T-helper 17 cell (primary cell): Measurements from ENCODE around the gene ADAMTS4. TPM values are rescaled to one million over a fixed set of nuclear protein-coding genes. Genes with fewer than 3 reads are reported as not detected.

Experiments used
- ATAC-seq: fragments of 150-1000 bp; cut with Tn5 transposase; 2 replicates; pipeline ENCODE4 v1.10.0; 2021; ENCODE audit warnings: mild to moderate bottlenecking, moderate library complexity
- DNase-seq, 3 donors: peaks; one replicate each; pipeline versions ENCODE4 v3.0.0 to v3.0.0-alpha.2; 2020 to 2021
- H3K9me3 ChIP-seq: one replicate; pipeline ENCODE4 v1.7.0; 2013; ENCODE audit warnings: low read length, mild to moderate bottlenecking; ENCODE audit not compliant: control insufficient read depth, poor library complexity, severe bottlenecking
- H3K27ac Mint-ChIP-seq: one replicate; pipeline ENCODE4 v1.8.0; 2022; ENCODE audit warnings: mild to moderate bottlenecking, moderate library complexity, mixed read lengths
- H3K27me3 Mint-ChIP-seq: one replicate; pipeline ENCODE4 v1.8.0; 2022; ENCODE audit warnings: mixed read lengths
- H3K36me3 Mint-ChIP-seq: one replicate; pipeline ENCODE4 v1.8.0; 2022; ENCODE audit warnings: low read depth, mixed read lengths
- H3K4me1 Mint-ChIP-seq: one replicate; pipeline ENCODE4 v1.8.0; 2022; ENCODE audit warnings: mild to moderate bottlenecking, mixed read lengths
- H3K4me3 Mint-ChIP-seq: one replicate; pipeline ENCODE4 v1.8.0; 2022; ENCODE audit warnings: mild to moderate bottlenecking, moderate library complexity, mixed read lengths
- total RNA-seq, 4 donors: library from RNA in 2 of 4; stranded (reverse) in 2 of 4; gene quantifications; one replicate each; pipeline ENCODE4 v1.2.3 and lab custom pipeline; 2022 to 2026

ADAMTS4 gene
- total RNA-seq, 2 donors from 2014 or later = 0.31 to 0.77 TPM

DNA sequence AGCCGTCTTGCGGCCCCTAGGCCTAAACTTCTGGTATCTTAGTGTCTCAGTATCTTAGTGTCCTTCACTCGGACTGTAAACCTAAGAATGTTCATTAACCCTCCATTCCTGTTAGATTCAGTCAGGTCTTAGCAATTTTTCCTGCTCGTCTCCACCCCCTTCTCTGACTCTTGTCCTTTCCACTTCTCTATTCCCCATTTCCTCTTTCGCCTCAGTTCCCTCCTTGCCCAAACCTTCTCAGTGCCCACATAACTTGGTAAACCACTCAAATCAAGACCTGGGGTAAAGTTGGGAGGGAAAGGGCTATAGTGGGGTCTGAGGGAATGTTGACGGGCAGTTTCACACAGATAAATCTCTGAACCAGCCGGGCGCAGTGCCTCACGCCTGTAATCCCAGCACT lies 15.5 kb upstream of the ADAMTS4 start:
- no peak for ATAC-seq
- H3K4me3 Mint-ChIP-seq = no peak overlapping the region
- no peak for DNase-seq
- H3K9me3 ChIP-seq = no peaks in the 10 kb centered on the region
- H3K27ac Mint-ChIP-seq = peak overlapping the region; percentile 29
- H3K36me3 Mint-ChIP-seq = peaks cover 13% of the 10 kb centered on the region
- peaks cover 27% of the 10 kb centered on the region for H3K4me1 Mint-ChIP-seq
- no peaks in the 10 kb centered on the region for H3K27me3 Mint-ChIP-seq

GRCh38 chr1:161209790-161210409 lies 11.0 kb upstream of the ADAMTS4 start:
- ATAC-seq (peak; percentile 95), DNase-seq (peak; percentile 37 to 51 (median 45))
- peaks cover 24% of the 10 kb centered on the region for H3K4me1 Mint-ChIP-seq
- H3K9me3 ChIP-seq = no peaks in the 10 kb centered on the region
- peaks cover 15% of the 10 kb centered on the region for H3K36me3 Mint-ChIP-seq
- H3K4me3 Mint-ChIP-seq = no peak overlapping the region
- no peaks in the 10 kb centered on the region for H3K27me3 Mint-ChIP-seq
- peak overlapping the region; percentile 85 for H3K27ac Mint-ChIP-seq

- no peaks in the 10 kb centered on the region for H3K9me3 ChIP-seq
- Mint-ChIP-seq H3K4me3 (no peak overlapping the region), H3K4me1 (peaks cover 29% of the 10 kb centered on the region), H3K27me3 (no peaks in the 10 kb centered on the region), H3K36me3 (peaks cover 14% of the 10 kb centered on the region), H3K27ac (no peak overlapping the region)
- ATAC-seq = no peak
- DNase-seq = no peak
Observed at GRCh38 chr1:161207173-161207572, 8.3 kb upstream of the ADAMTS4 start.

GRCh38 chr1:161206411-161207140 lies 7.7 kb upstream of the ADAMTS4 start:
- ATAC-seq = no peak

GRCh38 chr1:161201836-161202712 lies 3.2 kb upstream of the ADAMTS4 start, which contains the start of gene NDUFS2:
Gene NDUFS2 (plus strand): TSS chr1:161202367. CDS start chr1:161202386, 19 bp downstream.
- no peaks in the 10 kb centered on the region for H3K9me3 ChIP-seq
- DNase-seq = peak; percentile 86 to 90 (median 87)
- H3K27me3 Mint-ChIP-seq = no peaks in the 10 kb centered on the region
- H3K4me1 Mint-ChIP-seq = peaks cover 43% of the 10 kb centered on the region
- ATAC-seq = peak; percentile 99
- peak within 1 kb of the TSS; percentile 92 for H3K4me3 Mint-ChIP-seq
- H3K27ac Mint-ChIP-seq = peak within 1 kb of the TSS; percentile 97
- peaks cover 5% of the 10 kb centered on the region for H3K36me3 Mint-ChIP-seq

More at GRCh38 chr1:161206411-161207140, 7.7 kb upstream of the ADAMTS4 start:
- peak overlapping the region; percentile 8 for H3K27ac Mint-ChIP-seq
- H3K36me3 Mint-ChIP-seq = peaks cover 14% of the 10 kb centered on the region
- H3K9me3 ChIP-seq = no peaks in the 10 kb centered on the region
- no peaks in the 10 kb centered on the region for H3K27me3 Mint-ChIP-seq
- H3K4me1 Mint-ChIP-seq = peaks cover 30% of the 10 kb centered on the region
- no peak for DNase-seq
- no peak overlapping the region for H3K4me3 Mint-ChIP-seq

- no peak for DNase-seq
- no peak for ATAC-seq
- peak overlapping the region; percentile 92 for H3K4me3 Mint-ChIP-seq
- no peaks in the 10 kb centered on the region for H3K27me3 Mint-ChIP-seq
- H3K9me3 ChIP-seq = no peaks in the 10 kb centered on the region
- peaks cover 5% of the 10 kb centered on the region for H3K36me3 Mint-ChIP-seq
- H3K27ac Mint-ChIP-seq = peak overlapping the region; percentile 97
- peaks cover 40% of the 10 kb centered on the region for H3K4me1 Mint-ChIP-seq
Observed at GRCh38 chr1:161200992-161201835, 2.4 kb upstream of the ADAMTS4 start.

DNA sequence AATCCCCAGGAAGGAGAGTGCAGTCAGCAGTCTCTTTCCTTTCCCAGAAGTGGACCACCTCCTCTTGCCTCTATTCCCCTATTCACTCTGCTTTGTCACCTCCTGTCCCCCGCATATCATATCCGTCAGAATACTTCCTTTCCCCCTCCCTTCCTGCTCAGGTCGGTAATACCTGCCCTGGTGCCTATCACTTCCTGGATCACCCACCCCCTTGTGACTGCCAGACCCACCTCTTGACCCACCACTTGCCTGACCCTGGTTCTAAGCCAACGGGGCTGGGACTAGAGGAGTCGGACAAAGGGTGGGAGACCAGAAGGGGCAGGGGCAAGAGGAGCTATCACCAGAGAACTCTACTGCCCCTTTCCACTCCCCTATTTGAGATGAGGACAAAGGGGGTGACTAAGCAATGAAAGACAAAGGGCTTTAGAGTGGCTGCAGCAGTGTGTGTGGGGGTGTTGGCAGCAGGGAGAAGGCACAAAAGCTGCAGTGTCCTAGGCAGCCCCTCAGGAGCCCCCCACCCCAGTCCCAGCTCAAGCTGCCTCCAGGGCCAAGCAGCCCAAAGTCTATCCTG lies 1.7 kb upstream of the ADAMTS4 start:
- H3K4me1 Mint-ChIP-seq = peaks cover 35% of the 10 kb centered on the region
- H3K27ac Mint-ChIP-seq = peak overlapping the region; percentile 97
- H3K27me3 Mint-ChIP-seq = no peaks in the 10 kb centered on the region
- H3K9me3 ChIP-seq = no peaks in the 10 kb centered on the region
- DNase-seq (no peak), ATAC-seq (no peak)
- peak overlapping the region; percentile 60 for H3K4me3 Mint-ChIP-seq
- H3K36me3 Mint-ChIP-seq = peaks cover 5% of the 10 kb centered on the region

DNA sequence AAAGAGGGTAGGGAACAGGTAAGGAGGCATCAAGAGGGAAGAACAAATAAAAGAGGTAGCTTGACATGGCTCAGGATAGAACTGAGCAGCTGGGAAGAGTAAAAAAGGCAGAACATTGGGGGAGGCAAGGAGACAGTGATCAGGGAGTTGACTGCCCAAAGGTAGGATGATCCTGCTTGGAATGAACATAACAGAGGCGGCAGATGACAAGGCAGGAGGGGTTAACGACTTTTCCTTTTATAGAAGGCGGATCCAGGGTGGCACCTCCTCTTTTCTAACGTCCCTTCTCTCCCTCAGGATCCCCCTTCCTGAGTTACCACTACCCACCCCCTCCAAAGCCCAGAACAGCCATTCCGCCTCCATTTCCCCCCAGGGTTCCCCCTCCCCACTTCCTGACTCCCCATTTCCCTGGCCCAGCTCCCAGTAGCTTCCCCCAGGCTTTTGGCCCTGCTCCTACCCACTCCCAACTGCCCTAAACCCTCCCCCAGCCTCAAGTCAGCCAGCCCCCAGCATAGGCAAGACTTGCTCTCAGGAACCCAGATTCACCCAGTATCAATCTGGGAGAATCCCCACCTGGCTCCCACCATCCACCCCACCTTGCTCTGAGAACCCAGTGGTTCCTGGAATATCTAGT lies 769 bp upstream of the ADAMTS4 start:
- ATAC-seq (no peak), DNase-seq (no peak)
- peak overlapping the region; percentile 25 for H3K4me3 Mint-ChIP-seq
- peaks cover 5% of the 10 kb centered on the region for H3K36me3 Mint-ChIP-seq
- H3K9me3 ChIP-seq = no peaks in the 10 kb centered on the region
- H3K27ac Mint-ChIP-seq = peak overlapping the region; percentile 97
- peaks cover 31% of the 10 kb centered on the region for H3K4me1 Mint-ChIP-seq
- H3K27me3 Mint-ChIP-seq = no peaks in the 10 kb centered on the region

- ATAC-seq = no peak
- H3K9me3 ChIP-seq = no peaks in the 10 kb centered on the region
- DNase-seq = no peak
- Mint-ChIP-seq H3K27ac (no peak overlapping the region), H3K36me3 (no peaks in the 10 kb centered on the region), H3K4me3 (no peak overlapping the region), H3K27me3 (no peaks in the 10 kb centered on the region), H3K4me1 (peaks cover 25% of the 10 kb centered on the region)
Observed at GRCh38 chr1:161198194-161198896, 509 bp downstream of the ADAMTS4 start.

DNA sequence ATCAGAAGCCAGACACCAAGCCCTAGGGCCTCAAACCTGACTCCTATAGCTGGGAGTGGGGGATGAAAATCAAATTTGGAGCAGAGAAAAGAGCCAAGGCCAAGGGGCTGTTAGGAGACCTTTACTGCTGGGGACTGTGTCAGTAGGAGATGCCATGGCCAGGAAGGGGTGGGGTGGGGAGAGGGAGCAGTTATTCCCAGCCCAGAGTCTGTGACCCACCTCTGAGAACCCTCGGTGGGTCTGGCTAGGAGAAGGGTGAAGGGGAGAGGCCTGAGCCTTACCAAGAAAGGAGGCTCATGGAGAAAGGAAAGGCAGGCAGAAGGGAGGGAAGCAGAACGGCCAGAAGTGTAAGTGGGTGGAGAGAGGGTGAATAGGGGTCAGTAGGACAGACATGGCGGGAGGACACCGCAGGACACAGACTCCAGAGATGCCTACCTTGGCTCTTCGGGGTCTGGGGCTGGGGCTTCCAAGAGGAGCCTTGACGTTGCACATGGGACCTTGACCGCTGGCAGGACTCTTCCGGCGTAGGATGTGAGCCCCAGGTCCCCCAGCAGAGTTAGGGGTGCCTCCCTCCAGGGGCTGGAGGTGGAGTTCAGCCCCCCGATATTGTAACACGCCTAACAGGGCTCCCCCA lies 1.2 kb downstream of the ADAMTS4 start:
- Mint-ChIP-seq H3K27ac (no peak overlapping the region), H3K4me1 (peaks cover 26% of the 10 kb centered on the region), H3K4me3 (no peak overlapping the region), H3K27me3 (no peaks in the 10 kb centered on the region), H3K36me3 (no peaks in the 10 kb centered on the region)
- H3K9me3 ChIP-seq = no peaks in the 10 kb centered on the region
- no peak for ATAC-seq
- DNase-seq = no peak
